Pancreas (tissue), 10 donors: ENCODE data around the gene CPM. TPM values are rescaled to one million over a fixed set of nuclear protein-coding genes. Genes with fewer than 3 reads are reported as not detected.
A peak's percentile ranks its signal among the peaks of the same experiment; 100 is the strongest.
"Not testable (repeated sequence)": the region's sequence is repeated elsewhere in the genome, so short reads cannot be mapped to it uniquely, and the experiment has no call there.

ENCODE experiments used
- ATAC-seq, 4 donors: fragments of 200-7000 bp; cut with Tn5 transposase; one replicate each; pipeline versions ENCODE4 v1.8.0 to v1.9.1; 2020; ENCODE audit warnings: mild to moderate bottlenecking in 4 of 4, moderate library complexity in 4 of 4
- DNase-seq, 6 donors: peaks; one replicate each; pipeline ENCODE4 v3.0.0-alpha.2; 2020
- FAIRE-seq: peaks from 2 replicates; lab custom pipeline; 2012; peaks lifted over from hg19 to GRCh38; lab: Jason Lieb, UNC
- H3K27ac ChIP-seq, 4 donors: fragments of 200-600 bp; sonication (generic); 1 replicate in 3 of 4; 2 replicates in 1 of 4; pipeline versions ENCODE4 v1.5.0 to v1.8.0; 2020
- H3K27me3 ChIP-seq, 4 donors: fragments of 200-600 bp; one replicate each; pipeline ENCODE4 v1.8.0; 2021
- H3K36me3 ChIP-seq, 3 donors: fragments of 200-600 bp; sonication (generic) in 1 of 3; one replicate each; pipeline versions ENCODE4 v1.5.0 to v1.8.0; 2020 to 2021
- H3K4me1 ChIP-seq, 3 donors: fragments of 200-600 bp; one replicate each; pipeline ENCODE4 v1.8.0; 2021
- H3K4me3 ChIP-seq, 4 donors: fragments of 200-600 bp; sonication (generic) in 2 of 4; one replicate each; pipeline versions ENCODE4 v1.5.0 to v1.8.0; 2020 to 2021
- H3K9me3 ChIP-seq, 4 donors: fragments of 200-600 bp; one replicate each; pipeline ENCODE4 v1.8.0; 2021
- WGBS, 2 donors: extraction: QIAGEN DNeasy Blood & Tissue Kit; methylation state at CpG; one replicate each; pipeline ENCODE4 v1.1.7; 2013; 5-methylcytosine and 5-hydroxymethylcytosine counted together
- intact Hi-C, 3 donors: fragments of 100-400 bp; cut with DNase I; formaldehyde crosslinking; loops; one replicate each; pipeline versions ENCODE4 v1.11.1 to v1.14.2; 2022
- polyA plus RNA-seq, 2 donors: library from polyadenylated mRNA; stranded (reverse); fragments of 200-250 nt; gene quantifications; one replicate each; pipeline ENCODE4 v1.2.3, GENCODE V29; 2013
- total RNA-seq, 6 donors: library from RNA; stranded (reverse); fragmentation: NEBNext Ultra II Directional in 4 of 6; extraction: Animal tissue kit (Norgen Biotek cat#: 25700) in 4 of 6; gene quantifications; one replicate each; pipeline versions ENCODE4 v1.2.1 to v1.2.4, GENCODE V29; 2021 to 2023
- TF ChIP-seq, protein P1 (sequence below), 4 donors: fragments of 200-600 bp; sonication (generic) in 3 of 4; IDR thresholded peaks; one replicate each; pipeline versions ENCODE4 v1.5.0 to v1.8.0; 2021; ENCODE audit warnings: antibody characterized with exemption in 4 of 4
- donor health status: healthy with polysubstance abuse.
- donor health status: DM: no; HTN: no; CAD: no; lungs with moderate emphysema.
- donor health status: DM: no; HTN: no; CAD: no.
- donor health status: control.
- donor health status: control.
- donor health status: Bipolar disorder and iron deficiency.
- donor health status: DM: yes; HTN: yes; CAD: no.
- donor health status: DM: no; HTN: no; CAD: no.
- donor health status: DM: no; HTN: no; CAD: no.
- donor health status: DM: yes; HTN: yes; CAD: no.

The CPM gene
- total and polyA plus RNA-seq, 8 donors = 4.3 to 49.2 (median 11.1) TPM

DNA sequence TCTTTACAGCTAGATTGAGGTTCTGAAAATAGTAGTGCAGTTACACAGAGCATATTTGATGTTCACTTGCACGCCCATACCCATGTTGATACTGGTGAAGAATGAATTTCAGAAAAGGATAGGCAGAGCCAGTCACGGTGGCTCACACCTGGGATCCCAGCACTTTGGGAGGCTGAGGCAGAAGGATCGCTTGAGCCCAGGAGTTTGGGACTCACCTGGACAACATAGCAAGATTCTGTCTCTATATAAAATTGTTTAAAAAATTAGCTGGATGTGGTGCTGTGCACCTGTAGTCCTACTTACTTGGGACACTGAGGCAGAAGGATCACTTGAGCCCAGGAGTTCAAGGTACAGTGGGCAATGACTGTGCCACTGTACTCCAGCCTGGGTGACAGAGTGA is 68.4 kb downstream of the CPM start:
- FAIRE-seq (no peak), ATAC-seq (no peak), DNase-seq (no peak)
- no peaks in the 10 kb centered on the region for H3K4me1 ChIP-seq
- intact Hi-C loops = loop anchor here in 1 of 3 donors (10.0 kb wide), 1 partner anchor 200 kb away; no protein-coding TSS in a partner anchor
- peaks cover 0 to 4% (median 0%) of the 10 kb centered on the region in 3 donors for H3K36me3 ChIP-seq
- H3K27me3 ChIP-seq = no peaks in the 10 kb centered on the region
- TF ChIP-seq, protein P1, sequence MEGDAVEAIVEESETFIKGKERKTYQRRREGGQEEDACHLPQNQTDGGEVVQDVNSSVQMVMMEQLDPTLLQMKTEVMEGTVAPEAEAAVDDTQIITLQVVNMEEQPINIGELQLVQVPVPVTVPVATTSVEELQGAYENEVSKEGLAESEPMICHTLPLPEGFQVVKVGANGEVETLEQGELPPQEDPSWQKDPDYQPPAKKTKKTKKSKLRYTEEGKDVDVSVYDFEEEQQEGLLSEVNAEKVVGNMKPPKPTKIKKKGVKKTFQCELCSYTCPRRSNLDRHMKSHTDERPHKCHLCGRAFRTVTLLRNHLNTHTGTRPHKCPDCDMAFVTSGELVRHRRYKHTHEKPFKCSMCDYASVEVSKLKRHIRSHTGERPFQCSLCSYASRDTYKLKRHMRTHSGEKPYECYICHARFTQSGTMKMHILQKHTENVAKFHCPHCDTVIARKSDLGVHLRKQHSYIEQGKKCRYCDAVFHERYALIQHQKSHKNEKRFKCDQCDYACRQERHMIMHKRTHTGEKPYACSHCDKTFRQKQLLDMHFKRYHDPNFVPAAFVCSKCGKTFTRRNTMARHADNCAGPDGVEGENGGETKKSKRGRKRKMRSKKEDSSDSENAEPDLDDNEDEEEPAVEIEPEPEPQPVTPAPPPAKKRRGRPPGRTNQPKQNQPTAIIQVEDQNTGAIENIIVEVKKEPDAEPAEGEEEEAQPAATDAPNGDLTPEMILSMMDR (IDR thresholded peaks at IDR 0.05) = no peak
- no peak overlapping the region for H3K27ac ChIP-seq
- no peaks in the 10 kb centered on the region for H3K9me3 ChIP-seq
- no peak overlapping the region for H3K4me3 ChIP-seq
- WGBS, 2 donors = 87 to 92% methylated on average over 3 of the region's 3 CpGs

DNA sequence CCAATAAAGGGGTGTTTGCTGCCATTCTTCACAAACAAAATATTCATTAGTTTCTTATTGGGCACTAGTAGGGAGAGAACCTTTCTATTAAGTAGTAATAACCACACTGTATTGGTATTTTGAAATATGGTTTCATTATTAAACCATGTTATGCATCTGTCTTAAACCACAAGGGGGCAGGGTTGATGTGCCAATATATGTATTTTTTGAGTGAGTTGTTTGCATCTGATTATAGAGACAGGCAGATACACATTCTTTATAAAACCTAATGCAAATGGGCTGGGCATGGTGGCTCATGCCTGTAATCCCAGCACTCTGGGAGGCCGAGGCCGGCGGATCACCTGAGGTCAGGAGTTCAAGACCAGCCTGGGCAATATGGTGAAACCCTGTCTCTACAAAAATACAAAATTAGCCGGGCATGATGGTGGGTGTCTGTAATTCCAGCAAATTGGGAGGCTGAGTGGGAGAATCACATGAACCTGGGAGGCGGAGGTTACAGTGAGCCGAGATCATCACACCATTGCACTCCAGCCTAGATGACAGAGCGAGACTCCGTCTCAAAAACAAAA is 69.0 kb downstream of the CPM start:
- not testable (repeated sequence) for H3K27ac ChIP-seq, H3K9me3 ChIP-seq, H3K27me3 ChIP-seq, H3K4me3 ChIP-seq, H3K4me1 ChIP-seq, FAIRE-seq, H3K36me3 ChIP-seq
- intact Hi-C loops = loop anchor here in 1 of 3 donors (10.0 kb wide), 1 partner anchor 201 kb away; no protein-coding TSS in a partner anchor
- DNase-seq (peak in 1 of 6 donors; percentile 15), ATAC-seq (peak; percentile 56 to 84 (median 80))
- TF ChIP-seq, protein P1 (IDR thresholded peaks at IDR 0.05) = peak; percentile 23 to 48 (median 40)
- 67 to 72% methylated on average over 8 of the region's 8 CpGs for WGBS, 2 donors

DNA sequence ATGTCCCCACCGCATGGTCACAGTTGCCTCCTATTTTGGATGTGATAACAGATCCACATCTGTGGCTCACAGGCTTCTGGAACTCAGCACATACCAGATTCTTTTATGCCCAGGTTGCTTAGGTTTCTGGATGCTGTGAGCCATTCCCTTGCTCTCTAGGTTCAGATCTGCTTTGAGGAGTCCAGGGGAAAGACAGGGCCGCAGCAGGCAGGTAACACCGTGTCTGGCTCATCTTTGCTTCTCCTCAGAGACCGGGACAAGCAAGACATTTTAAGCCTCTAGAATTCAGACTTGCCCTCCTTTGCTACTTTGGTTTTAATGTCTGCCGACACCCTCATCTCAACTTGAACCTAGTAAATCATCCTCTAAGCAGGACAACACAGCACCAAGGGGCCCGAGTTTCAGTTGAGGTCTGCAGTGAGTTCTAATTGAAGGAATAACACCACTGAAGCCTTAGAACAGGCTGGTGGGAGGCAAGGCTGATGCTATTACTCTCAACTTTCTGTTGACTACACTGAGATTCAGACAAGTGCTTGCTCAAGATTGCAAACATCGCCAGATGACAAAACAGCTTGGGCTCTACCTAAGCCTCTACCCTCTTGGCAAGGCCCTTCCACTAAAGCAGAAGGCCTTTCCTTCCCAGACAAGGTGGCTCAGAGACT is 69.7 kb downstream of the CPM start:
- Histone ChIP-seq H3K4me3 (no peak overlapping the region), H3K27me3 (no peaks in the 10 kb centered on the region), H3K9me3 (no peaks in the 10 kb centered on the region), H3K36me3 (no peaks in the 10 kb centered on the region), H3K4me1 (no peaks in the 10 kb centered on the region), H3K27ac (no peak overlapping the region)
- intact Hi-C loops = loop anchor here in 1 of 3 donors (10.0 kb wide), 1 partner anchor 202 kb away; no protein-coding TSS in a partner anchor
- DNase-seq (no peak), ATAC-seq (no peak), FAIRE-seq (no peak)
- TF ChIP-seq, protein P1 (IDR thresholded peaks at IDR 0.05) = no peak
- WGBS, 2 donors = 75 to 88% methylated on average over 7 of the region's 7 CpGs

DNA sequence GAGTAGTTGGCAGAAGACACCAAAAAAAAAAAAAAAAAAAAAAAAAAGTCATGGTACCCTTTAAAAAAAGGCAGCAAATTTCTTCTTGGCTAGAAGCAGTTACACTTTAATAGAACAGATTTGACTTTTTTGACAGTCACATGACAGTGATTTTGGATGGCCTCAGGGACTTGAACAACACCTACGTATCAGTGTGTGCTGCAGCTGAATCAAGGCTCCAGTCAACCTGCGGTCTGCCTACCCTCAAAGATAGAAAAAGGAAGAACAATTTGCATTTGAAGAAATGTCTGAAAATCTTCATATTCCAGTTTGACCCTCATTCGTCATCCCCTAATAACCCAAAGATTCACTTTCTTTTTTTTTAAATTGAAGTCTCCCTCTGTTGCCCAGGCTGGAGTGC is 71.1 kb downstream of the CPM start:
- Histone ChIP-seq H3K4me1 (no peaks in the 10 kb centered on the region), H3K27ac (no peak overlapping the region), H3K36me3 (no peaks in the 10 kb centered on the region), H3K27me3 (no peaks in the 10 kb centered on the region), H3K9me3 (no peaks in the 10 kb centered on the region), H3K4me3 (no peak overlapping the region)
- DNase-seq = no peak
- ATAC-seq = no peak
- TF ChIP-seq, protein P1 (IDR thresholded peaks at IDR 0.05) = no peak
- FAIRE-seq = no peak
- WGBS, 2 donors = 88 to 89% methylated on average over 3 of the region's 3 CpGs
- intact Hi-C loops = loop anchor here in 1 of 3 donors (10.0 kb wide), 1 partner anchor 203 kb away; no protein-coding TSS in a partner anchor

DNA sequence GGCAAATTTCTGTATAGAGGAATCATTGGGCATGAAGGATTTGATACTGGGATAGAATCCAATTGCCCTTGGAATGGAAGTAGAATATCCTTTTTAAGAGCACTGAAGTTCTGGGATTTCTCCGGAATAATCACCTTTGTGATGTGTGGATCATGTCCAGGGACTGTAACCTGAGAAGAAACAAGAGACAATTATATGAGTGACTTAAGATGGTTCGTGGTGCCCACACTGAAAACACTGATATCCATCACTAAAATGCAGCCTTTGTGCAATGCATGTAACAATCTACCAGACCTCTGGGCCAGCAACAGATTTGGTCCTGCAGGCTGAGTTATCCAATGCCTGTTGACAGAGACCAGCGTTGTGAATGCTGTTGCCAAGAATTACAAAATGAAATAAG is 76.5 kb downstream of the CPM start:
- TF ChIP-seq, protein P1 (IDR thresholded peaks at IDR 0.05) = no peak
- no peak overlapping the region for H3K4me3 ChIP-seq
- DNase-seq = no peak
- no peaks in the 10 kb centered on the region for H3K27me3 ChIP-seq
- WGBS, 2 donors = 77 to 84% methylated on average over 3 of the region's 3 CpGs
- H3K9me3 ChIP-seq = no peaks in the 10 kb centered on the region
- no peaks in the 10 kb centered on the region for H3K4me1 ChIP-seq
- H3K36me3 ChIP-seq = no peaks in the 10 kb centered on the region
- no peak overlapping the region for H3K27ac ChIP-seq
- intact Hi-C loops = no loop called here
- no peak for FAIRE-seq
- no peak for ATAC-seq
